GM12878 (cell line): ENCODE results near the gene ANOS1. TPM values are rescaled to one million over a fixed set of nuclear protein-coding genes. Genes with fewer than 3 reads are reported as not detected.

Experiments
- ATAC-seq: fragments of 200-7000 bp; cut with Tn5 transposase; 3 replicates; pipeline ENCODE4 v1.9.1; 2020; ENCODE audit warnings: mild to moderate bottlenecking, moderate library complexity
- BruUV-seq: library from RNA; stranded (reverse); fragments of 400-500 nt; replicated peaks from 2 replicates; lab custom pipeline; 2021; lab: Mats Ljungman, UMichigan
- CTCF ChIA-PET: fragments of 300-600 bp; sonication (Branson Sonifier 250); formaldehyde crosslinking; extraction: SDS; loops from one replicate; lab custom pipeline; 2021; ENCODE audit warnings: inconsistent platforms; lab: Yijun Ruan, JAX
- POLR2A ChIA-PET: fragments of 350-600 bp; formaldehyde crosslinking; extraction: SDS; loops from one replicate; lab custom pipeline; 2021; ENCODE audit warnings: inconsistent platforms; lab: Charles Lee
- RAD21 ChIA-PET: fragments of 300-600 bp; sonication (Branson Sonifier 250); formaldehyde crosslinking; loops from one replicate; lab custom pipeline; 2023; ENCODE audit warnings: antibody characterized with exemption; ENCODE audit not compliant: unreplicated experiment; lab: Charles Lee
- SMC1A ChIA-PET: fragments of 300-600 bp; sonication (Branson Sonifier 250); formaldehyde crosslinking; loops from one replicate; lab custom pipeline; 2023; ENCODE audit not compliant: unreplicated experiment, uncharacterized antibody; lab: Charles Lee
- DNase-seq: peaks from one replicate; pipeline ENCODE4 v3.0.0-alpha.2; 2011; ENCODE audit warnings: low read depth, low spot score
- FAIRE-seq: peaks from 3 replicates; lab custom pipeline; 2011; peaks lifted over from hg19 to GRCh38; lab: Jason Lieb, UNC
- H2AFZ ChIP-seq: 2 replicates; pipeline ENCODE4 v1.6.0; 2011; ENCODE audit warnings: low read depth, low read length, control low read depth; ENCODE audit not compliant: control insufficient read depth
- H3K27ac ChIP-seq: 2 replicates; pipeline ENCODE4 v1.5.1; 2011; ENCODE audit warnings: control low read depth; ENCODE audit not compliant: control insufficient read depth, insufficient read depth
- H3K27me3 ChIP-seq, 2 experiments: replicated peaks in 1 of 2; 2 replicates each; pipeline versions ENCODE4 v1.6.0 to v1.6.1; 2011; ENCODE audit warnings: low read length in 1 of 2; ENCODE audit not compliant: control insufficient read depth in 2 of 2, insufficient read depth in 2 of 2
- H3K36me3 ChIP-seq, 2 experiments: 2 replicates each; pipeline ENCODE4 v1.5.1; 2011; ENCODE audit warnings: low read length in 1 of 2; ENCODE audit not compliant: control insufficient read depth in 2 of 2, insufficient read depth in 2 of 2
- H3K4me1 ChIP-seq: 2 replicates; pipeline ENCODE4 v1.6.1; 2011; ENCODE audit warnings: mild to moderate bottlenecking, low read length, moderate library complexity, mixed read lengths; ENCODE audit not compliant: control insufficient read depth, insufficient read depth
- H3K4me2 ChIP-seq: 2 replicates; pipeline ENCODE4 v1.6.0; 2011; ENCODE audit warnings: control low read depth; ENCODE audit not compliant: control insufficient read depth, insufficient read depth
- H3K4me3 ChIP-seq: fragments of 200-600 bp; sonication (generic); 2 replicates; pipeline ENCODE4 v1.5.1; 2016
- H3K79me2 ChIP-seq: 2 replicates; pipeline ENCODE4 v1.6.0; 2011; ENCODE audit warnings: low read length; ENCODE audit not compliant: control insufficient read depth, insufficient read depth
- H3K9ac ChIP-seq: 2 replicates; pipeline ENCODE4 v1.8.0; 2011; ENCODE audit warnings: low read length, control low read depth, mixed read lengths; ENCODE audit not compliant: control insufficient read depth, insufficient read depth
- H3K9me3 ChIP-seq: replicated peaks from 3 replicates; pipeline ENCODE4 v1.5.1; 2011; ENCODE audit warnings: mild to moderate bottlenecking, low read length; ENCODE audit not compliant: control insufficient read depth, insufficient read depth
- H4K20me1 ChIP-seq: 2 replicates; pipeline ENCODE4 v1.6.0; 2011; ENCODE audit not compliant: control insufficient read depth, insufficient read depth
- DPF2 ChIP-seq: fragments of 450-650 bp; IDR thresholded peaks from 2 replicates; pipeline ENCODE4 v1.6.1; 2017; ENCODE audit warnings: mild to moderate bottlenecking
- KDM1A ChIP-seq: fragments of 200-600 bp; sonication (generic); IDR thresholded peaks from 2 replicates; pipeline ENCODE4 v1.6.1; 2016; ENCODE audit warnings: borderline replicate concordance
- PRDM15 ChIP-seq: fragments of 450-650 bp; formaldehyde crosslinking; IDR thresholded peaks from 2 replicates; pipeline ENCODE4 v1.4.0; 2020; ENCODE audit warnings: mild to moderate bottlenecking, moderate library complexity
- RAD21 ChIP-seq: IDR thresholded peaks from 2 replicates; pipeline ENCODE4 v1.6.1; 2011; ENCODE audit warnings: mild to moderate bottlenecking, low read depth, low read length, moderate library complexity; ENCODE audit not compliant: insufficient read depth
- RB1 ChIP-seq: fragments of 450-650 bp; formaldehyde crosslinking; IDR thresholded peaks from 2 replicates; pipeline ENCODE4 v1.6.1; 2017; ENCODE audit warnings: mild to moderate bottlenecking, borderline replicate concordance
- SMC3 ChIP-seq: IDR thresholded peaks from 2 replicates; pipeline ENCODE4 v1.6.1; 2011; ENCODE audit warnings: low read length, improper control_type of control experiment, borderline replicate concordance
- TCF7 ChIP-seq: IDR thresholded peaks from 2 replicates; pipeline ENCODE4 v1.6.1; 2014; ENCODE audit warnings: antibody characterized with exemption, borderline replicate concordance
- ZNF274 ChIP-seq: IDR thresholded peaks from one replicate; pipeline ENCODE4 v1.8.0; 2011; ENCODE audit not compliant: insufficient read length, insufficient read depth
- WGBS: methylation state at CpG from one replicate; pipeline ENCODE4 v1.1.6; 2016; ENCODE audit warnings: low lambda C conversion rate; ENCODE audit not compliant: insufficient replicate concordance, insufficient coverage; ENCODE audit errors: missing lambda C conversion rate; 5-methylcytosine and 5-hydroxymethylcytosine counted together
- in situ Hi-C: fragments of 300-500 bp; cut with MboI; formaldehyde crosslinking; loops from 9 replicates; pipeline ENCODE4 v1.14.3; 2018; ENCODE audit warnings: mixed read lengths
- intact Hi-C: fragments of 100-400 bp; cut with micrococcal nuclease; formaldehyde crosslinking; loops from one replicate; pipeline ENCODE4 v1.14.2; 2022; ENCODE audit not compliant: unreplicated experiment
- polyA plus RNA-seq, 11 experiments: library from polyadenylated mRNA; depleted of rRNA in 4 of 11; unstranded in 6 of 11; stranded (reverse) in 5 of 11; fragments of >200 nt; fragmentation: Nextera tagmentation in 4 of 11; fragmentation: Illumina TruSeq in 1 of 11; extraction: Ambion mirVana in 4 of 11; extraction: Trizol in 1 of 11; gene quantifications; 1 replicate in 1 of 11; 2 replicates in 10 of 11; pipeline versions ENCODE4 v1.2.1 to v1.2.3, GENCODE V29; 2011 to 2016; ENCODE audit warnings: inconsistent platforms in 2 of 11, missing spikeins in 2 of 11, low read depth in 1 of 11
- total RNA-seq, 4 experiments: library from RNA; depleted of rRNA in 3 of 4; stranded (reverse); fragments of >200 nt in 3 of 4; fragmentation: Illumina TruSeq in 1 of 4; extraction: Trizol in 1 of 4; gene quantifications; 2 replicates each; pipeline versions ENCODE4 v1.2.1 to v1.2.3, GENCODE V29; 2013 to 2021

ANOS1 gene
- total and polyA plus RNA-seq, 10 of the 15 experiments (the other 5 are each of a cell fraction or from before 2014, with no cell fraction given), result under 0.01 to 4.0 (median 0.03) TPM; not detected in 3

GRCh38 chrX:8591501-8591900 lies 140.4 kb downstream of the ANOS1 start:
- TF ChIP-seq RB1 (no peak), KDM1A (no peak), TCF7 (no peak), ZNF274 (no peak), PRDM15 (CRISPR knock-in tag) (no peak), DPF2 (no peak), SMC3 (no peak), RAD21 (no peak)
- WGBS, result 47% methylated on average over 4 of the region's 4 CpGs
- no peak overlapping the region for H3K27ac ChIP-seq
- POLR2A ChIA-PET, result no interaction called here
- H4K20me1 ChIP-seq, result no peaks in the 10 kb centered on the region
- BruUV-seq, result no TSS peak
- in situ Hi-C loops, result no loop called here
- no peak overlapping the region for H3K4me2 ChIP-seq
- intact Hi-C loops, result no loop called here
- H3K4me1 ChIP-seq, result no peaks in the 10 kb centered on the region
- H3K9ac ChIP-seq, result no peak overlapping the region
- DNase-seq (no peak), FAIRE-seq (no peak), ATAC-seq (no peak)
- no peak overlapping the region for H2AFZ ChIP-seq
- SMC1A ChIA-PET, result no interaction called here
- no peak overlapping the region for H3K4me3 ChIP-seq
- no peaks in the 10 kb centered on the region for H3K79me2 ChIP-seq
- RAD21 ChIA-PET, result no interaction called here
- CTCF ChIA-PET, result no interaction called here
- no peaks in the 10 kb centered on the region for H3K27me3 ChIP-seq
- no peaks in the 10 kb centered on the region for H3K9me3 ChIP-seq
- no peaks in the 10 kb centered on the region for H3K36me3 ChIP-seq
